WI38 (cell line): Measurements from ENCODE around the gene RPS6KA3.

Experiments
- H3K4me3 ChIP-seq: 2 replicates; pipeline ENCODE4 v1.5.1; 2011; ENCODE audit warnings: low read depth, mild to moderate bottlenecking, control low read depth, low read length
- CTCF ChIP-seq: IDR thresholded peaks from 2 replicates; pipeline ENCODE4 v1.5.1; 2012; ENCODE audit warnings: low read depth, mild to moderate bottlenecking, control low read depth, low read length

RPS6KA3 gene

GRCh38 chrX:20265726-20266681 lies 705 bp downstream of the RPS6KA3 start:
- H3K4me3 ChIP-seq: peak overlapping the region; percentile 71
- no peak for TF ChIP-seq CTCF

GRCh38 chrX:20265221-20265725 lies 1.4 kb downstream of the RPS6KA3 start:
- peak overlapping the region; percentile 71 for H3K4me3 ChIP-seq
- no peak for TF ChIP-seq CTCF

DNA sequence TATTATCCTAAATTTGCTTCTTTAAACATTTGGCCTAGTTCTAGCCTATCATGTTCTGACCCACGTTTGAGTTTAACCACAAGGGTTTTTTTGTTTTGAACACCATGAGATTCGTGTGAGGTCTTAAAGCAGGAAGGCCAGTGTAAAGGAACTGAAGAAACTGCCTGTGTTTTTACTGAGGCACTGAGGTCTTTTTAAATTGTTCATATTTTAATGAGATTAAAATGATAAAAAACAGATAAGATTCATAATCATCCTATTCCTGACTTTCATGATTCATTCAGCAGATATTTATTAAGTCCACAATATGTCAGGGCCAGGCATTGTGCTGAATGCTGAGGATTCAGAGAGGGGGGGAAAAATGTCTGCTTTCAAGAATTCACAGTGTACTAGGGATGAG lies 3.2 kb downstream of the RPS6KA3 start:
- H3K4me3 ChIP-seq: no peak overlapping the region
- TF ChIP-seq CTCF: no peak

- TF ChIP-seq CTCF: no peak
- H3K4me3 ChIP-seq: no peak overlapping the region
These were observed 5.8 kb downstream of the RPS6KA3 start for GRCh38 chrX:20260885-20261284.

GRCh38 chrX:20254712-20255299 lies 11.9 kb downstream of the RPS6KA3 start:
- no peak for TF ChIP-seq CTCF
- H3K4me3 ChIP-seq: no peak overlapping the region

- no peak for TF ChIP-seq CTCF
- H3K4me3 ChIP-seq: no peak overlapping the region
These were observed 13.5 kb downstream of the RPS6KA3 start for GRCh38 chrX:20253232-20253543.

DNA sequence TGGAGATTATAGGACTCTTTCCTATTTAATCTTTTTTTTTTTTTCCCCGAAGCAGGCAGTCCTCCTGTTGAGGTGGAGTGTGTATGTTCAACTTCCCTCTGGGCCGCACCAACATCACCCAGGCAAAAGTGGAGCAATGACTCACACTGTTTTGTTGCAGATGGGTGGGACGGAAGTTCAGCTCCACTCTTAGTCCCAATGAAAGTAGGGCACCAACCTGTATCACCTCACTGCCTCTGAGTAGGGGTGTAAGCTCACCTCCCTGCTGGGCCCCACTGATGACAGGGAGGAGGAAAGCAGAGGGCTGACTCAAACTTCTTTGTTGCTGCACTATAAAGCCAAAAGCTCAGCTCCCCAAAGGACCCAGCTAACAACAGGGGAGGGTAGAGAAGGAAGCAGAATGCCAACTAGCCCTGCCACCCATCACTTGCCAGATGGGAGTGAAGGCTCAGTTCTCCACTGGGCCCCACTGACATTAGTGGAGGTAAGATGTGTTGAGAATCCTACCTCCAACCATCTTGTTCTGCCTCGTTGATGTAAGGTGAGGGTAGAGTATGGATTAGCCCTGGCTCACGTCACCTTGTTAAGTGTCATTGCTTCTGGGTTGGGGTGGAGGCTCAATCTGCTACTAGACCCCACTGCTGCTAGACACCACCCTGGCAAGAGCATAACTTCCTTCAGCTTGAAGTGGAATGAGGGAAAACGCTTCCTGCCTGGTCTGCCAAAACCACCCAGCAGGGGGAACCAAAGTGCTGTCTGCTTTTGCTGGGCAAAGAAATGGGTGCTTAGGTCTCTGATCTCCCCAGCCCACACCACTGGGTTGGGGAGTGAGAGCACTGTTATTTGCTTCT lies 14.1 kb downstream of the RPS6KA3 start:
- no peak overlapping the region for H3K4me3 ChIP-seq
- peak; percentile 88 for TF ChIP-seq CTCF
